ENCODE results near the gene GLRX5. TPM values are rescaled to one million over a fixed set of nuclear protein-coding genes. Genes with fewer than 3 reads are reported as not detected.

Gene GLRX5
- total RNA-seq, 1 experiment from 2014 or later: 67.8 TPM

GRCh38 chr14:95510804-95511203 is 24.0 kb upstream of the GLRX5 start:
- no peaks in the 10 kb centered on the region; the same call in 1 of the 2 replicates for H3K36me3 ChIP-seq (ENCODE audit: control insufficient read depth, insufficient read depth, low read length)
- intact Hi-C loops (cut with micrococcal nuclease; ENCODE audit: unreplicated experiment): no loop called here
- no peaks in the 10 kb centered on the region for H3K9me3 Mint-ChIP-seq (ENCODE audit: unreplicated experiment)
- H3K4me3 ChIP-seq (ENCODE audit: low read depth, low read length): no peak overlapping the region
- CTCF ChIA-PET: interaction anchor here (0.8 kb wide), 1 partner anchor 58 kb away, joined by 5 read pairs; no protein-coding TSS in a partner anchor
- peaks cover 6% of the 10 kb centered on the region for H3K4me1 Mint-ChIP-seq (ENCODE audit: low read depth, unreplicated experiment)
- POLR2A ChIA-PET: no interaction called here
- no peak overlapping the region for H3K27ac Mint-ChIP-seq (ENCODE audit: unreplicated experiment)
- no peaks in the 10 kb centered on the region for H3K9me3 ChIP-seq
- no peak overlapping the region for H3K4me3 Mint-ChIP-seq (ENCODE audit: unreplicated experiment)
- TF ChIP-seq, protein P1, sequence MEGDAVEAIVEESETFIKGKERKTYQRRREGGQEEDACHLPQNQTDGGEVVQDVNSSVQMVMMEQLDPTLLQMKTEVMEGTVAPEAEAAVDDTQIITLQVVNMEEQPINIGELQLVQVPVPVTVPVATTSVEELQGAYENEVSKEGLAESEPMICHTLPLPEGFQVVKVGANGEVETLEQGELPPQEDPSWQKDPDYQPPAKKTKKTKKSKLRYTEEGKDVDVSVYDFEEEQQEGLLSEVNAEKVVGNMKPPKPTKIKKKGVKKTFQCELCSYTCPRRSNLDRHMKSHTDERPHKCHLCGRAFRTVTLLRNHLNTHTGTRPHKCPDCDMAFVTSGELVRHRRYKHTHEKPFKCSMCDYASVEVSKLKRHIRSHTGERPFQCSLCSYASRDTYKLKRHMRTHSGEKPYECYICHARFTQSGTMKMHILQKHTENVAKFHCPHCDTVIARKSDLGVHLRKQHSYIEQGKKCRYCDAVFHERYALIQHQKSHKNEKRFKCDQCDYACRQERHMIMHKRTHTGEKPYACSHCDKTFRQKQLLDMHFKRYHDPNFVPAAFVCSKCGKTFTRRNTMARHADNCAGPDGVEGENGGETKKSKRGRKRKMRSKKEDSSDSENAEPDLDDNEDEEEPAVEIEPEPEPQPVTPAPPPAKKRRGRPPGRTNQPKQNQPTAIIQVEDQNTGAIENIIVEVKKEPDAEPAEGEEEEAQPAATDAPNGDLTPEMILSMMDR (IDR thresholded peaks at IDR 0.05; ENCODE audit: insufficient read depth in 1 of 2, low read depth in 1 of 2, low read length in 1 of 2, severe bottlenecking in 1 of 2, unreplicated experiment in 1 of 2): no peak
- BruUV-seq (replicated peaks): no TSS peak
- no peaks in the 10 kb centered on the region for H3K27me3 Mint-ChIP-seq (ENCODE audit: insufficient read depth, unreplicated experiment)
- no peaks in the 10 kb centered on the region for H3K36me3 Mint-ChIP-seq (ENCODE audit: insufficient read depth, unreplicated experiment)
- DNase-seq: no peak
- no peaks in the 10 kb centered on the region for H3K27me3 ChIP-seq (replicated peaks; ENCODE audit: control insufficient read depth, insufficient read depth, low read length)
- peaks cover 7% of the 10 kb centered on the region for H3K4me1 ChIP-seq

DNA sequence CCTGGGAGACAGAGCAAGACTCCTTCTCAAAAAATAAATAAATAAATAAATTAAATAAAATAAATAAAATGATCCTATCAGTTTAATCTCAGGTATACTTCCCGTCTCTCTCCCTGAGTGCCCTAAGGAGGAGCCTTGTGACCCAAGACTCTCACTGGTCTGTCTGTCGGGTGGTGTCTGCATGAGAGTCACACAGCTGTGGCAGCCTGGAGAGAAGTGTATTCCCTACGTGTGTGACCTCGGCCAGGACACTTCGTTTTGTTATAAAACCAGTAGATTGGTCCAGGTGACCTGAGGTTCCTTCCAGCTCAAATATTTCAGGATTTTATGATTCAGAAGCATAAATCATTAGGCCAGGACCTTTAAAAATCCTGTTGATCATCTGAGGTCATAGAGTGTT is 23.2 kb upstream of the GLRX5 start:
- Mint-ChIP-seq H3K4me3 (ENCODE audit: unreplicated experiment) (no peak overlapping the region), H3K27ac (ENCODE audit: unreplicated experiment) (no peak overlapping the region), H3K36me3 (ENCODE audit: insufficient read depth, unreplicated experiment) (no peaks in the 10 kb centered on the region), H3K27me3 (ENCODE audit: insufficient read depth, unreplicated experiment) (no peaks in the 10 kb centered on the region), H3K4me1 (ENCODE audit: low read depth, unreplicated experiment) (peaks cover 6% of the 10 kb centered on the region), H3K9me3 (ENCODE audit: unreplicated experiment) (no peaks in the 10 kb centered on the region)
- no peak overlapping the region for H3K4me3 ChIP-seq (ENCODE audit: low read depth, low read length)
- H3K9me3 ChIP-seq: no peaks in the 10 kb centered on the region
- CTCF ChIA-PET: interaction anchor here (0.8 kb wide), 1 partner anchor 59 kb away, joined by 5 read pairs; no protein-coding TSS in a partner anchor
- intact Hi-C loops (cut with micrococcal nuclease; ENCODE audit: unreplicated experiment): no loop called here
- POLR2A ChIA-PET: no interaction called here
- no TSS peak for BruUV-seq (replicated peaks)
- TF ChIP-seq, protein P1 (IDR thresholded peaks at IDR 0.05; ENCODE audit: insufficient read depth in 1 of 2, low read depth in 1 of 2, low read length in 1 of 2, severe bottlenecking in 1 of 2, unreplicated experiment in 1 of 2): no peak
- no peak for DNase-seq
- peaks cover 8% of the 10 kb centered on the region for H3K4me1 ChIP-seq
- H3K36me3 ChIP-seq (ENCODE audit: control insufficient read depth, insufficient read depth, low read length): no peaks in the 10 kb centered on the region; the same call in 1 of the 2 replicates
- no peaks in the 10 kb centered on the region for H3K27me3 ChIP-seq (replicated peaks; ENCODE audit: control insufficient read depth, insufficient read depth, low read length)

DNA sequence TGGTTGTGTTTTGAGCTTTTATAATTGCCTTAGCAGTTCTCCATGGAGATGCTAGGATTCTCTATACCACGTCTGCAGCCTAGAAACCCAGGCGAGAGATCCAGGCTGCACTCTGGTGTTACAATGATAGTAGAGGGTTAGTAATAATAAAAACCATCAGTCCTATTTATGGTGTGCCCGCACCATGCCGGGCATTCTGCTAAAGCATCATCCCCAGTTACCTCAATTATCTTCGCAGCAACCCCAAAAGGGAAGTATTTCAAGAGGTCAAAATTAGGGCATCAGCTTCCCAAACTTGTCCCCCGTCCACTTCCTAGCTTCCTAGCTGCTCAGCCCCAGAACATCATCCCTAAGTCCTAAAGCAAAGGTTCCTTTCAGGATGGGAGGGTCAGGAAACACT is 21.6 kb upstream of the GLRX5 start:
- Mint-ChIP-seq H3K27me3 (ENCODE audit: insufficient read depth, unreplicated experiment) (no peaks in the 10 kb centered on the region), H3K27ac (ENCODE audit: unreplicated experiment) (no peak overlapping the region), H3K4me1 (ENCODE audit: low read depth, unreplicated experiment) (peaks cover 11% of the 10 kb centered on the region), H3K36me3 (ENCODE audit: insufficient read depth, unreplicated experiment) (no peaks in the 10 kb centered on the region), H3K4me3 (ENCODE audit: unreplicated experiment) (no peak overlapping the region), H3K9me3 (ENCODE audit: unreplicated experiment) (no peaks in the 10 kb centered on the region)
- TF ChIP-seq, protein P1 (IDR thresholded peaks at IDR 0.05; ENCODE audit: insufficient read depth in 1 of 2, low read depth in 1 of 2, low read length in 1 of 2, severe bottlenecking in 1 of 2, unreplicated experiment in 1 of 2): no peak
- ChIA-PET POLR2A (interaction anchor here (0.8 kb wide), 1 partner anchor 22 kb away, joined by 3 read pairs; the partner anchor contains the start of gene GLRX5), CTCF (interaction anchor here (0.9 kb wide), 1 partner anchor 61 kb away, joined by 3 read pairs; no protein-coding TSS in a partner anchor)
- H3K9me3 ChIP-seq: no peaks in the 10 kb centered on the region
- no peaks in the 10 kb centered on the region for H3K27me3 ChIP-seq (replicated peaks; ENCODE audit: control insufficient read depth, insufficient read depth, low read length)
- no peaks in the 10 kb centered on the region; the same call in 1 of the 2 replicates for H3K36me3 ChIP-seq (ENCODE audit: control insufficient read depth, insufficient read depth, low read length)
- no peak overlapping the region for H3K4me3 ChIP-seq (ENCODE audit: low read depth, low read length)
- peaks cover 17% of the 10 kb centered on the region for H3K4me1 ChIP-seq
- no TSS peak for BruUV-seq (replicated peaks)
- no peak for DNase-seq
- intact Hi-C loops (cut with micrococcal nuclease; ENCODE audit: unreplicated experiment): no loop called here
